ENCODE results near the gene TBCE. TPM values are rescaled to one million over a fixed set of nuclear protein-coding genes. Genes with fewer than 3 reads are reported as not detected.

The TBCE gene
- total and polyA plus RNA-seq, 9 of the 15 experiments (the other 6 are each of a cell fraction or from before 2014, with no cell fraction given): 52.6 to 92.1 (median 82.1) TPM

- Histone ChIP-seq H3K9me3 (replicated peaks; ENCODE audit: control insufficient read depth, insufficient read depth, low read depth, low read length) (no peaks in the 10 kb centered on the region), H3K79me2 (ENCODE audit: control insufficient read depth, insufficient read depth, low read length) (peaks cover 86% of the 10 kb centered on the region), H4K20me1 (replicated peaks; ENCODE audit: control insufficient read depth, insufficient read depth, low read length) (no peaks in the 10 kb centered on the region), H3K9me1 (ENCODE audit: control insufficient read depth, insufficient read depth, low read length) (no peaks in the 10 kb centered on the region), H3K4me3 (peak overlapping the region; percentile 82), H3K27ac (ENCODE audit: extremely low read depth, low read depth, low read length) (peak overlapping the region; percentile 97), H3K27me3 (ENCODE audit: control insufficient read depth in 2 of 2, insufficient read depth in 2 of 2, low read length in 2 of 2) (no peaks in the 10 kb centered on the region), H3K4me1 (replicated peaks in 1 of 2; ENCODE audit: control insufficient read depth in 2 of 2, insufficient read depth in 2 of 2, low read length in 2 of 2) (peaks cover 11 to 13% of the 10 kb centered on the region in 2 experiments; a peak in 3 of 5 replicates), H2AFZ (ENCODE audit: low read depth, low read length) (0 out of 2 replicates have a peak overlapping the region, but pooled peaks have one; percentile 5), H3K4me2 (ENCODE audit: insufficient read depth, low read length) (peak overlapping the region; percentile 98), H3K36me3 (ENCODE audit: control insufficient read depth, insufficient read depth, low read length) (peaks cover 34% of the 10 kb centered on the region), H3K9ac (ENCODE audit: insufficient read depth in 1 of 2, low read depth in 2 of 2, low read length in 2 of 2) (peak overlapping the region in 1 of 2 experiments; percentile 92; a peak in 3 of 4 replicates)
- POLR2A ChIA-PET: interaction anchor here (0.6 to 1.7 kb wide), 4 partner anchors 9 to 83 kb away, joined by 3 to 4 read pairs (median 4); no protein-coding TSS in a partner anchor
- FAIRE-seq: no peak
- ATAC-seq: no peak
- CTCF ChIA-PET (ENCODE audit: low intra/inter-chr PET ratio): no interaction called here
- 3% methylated on average over 3 of the region's 3 CpGs for WGBS (ENCODE audit: insufficient coverage, low coverage, missing lambda C conversion rate)
- BruUV-seq (replicated peaks): no TSS peak
- intact Hi-C loops (cut with micrococcal nuclease): no loop called here
- no peak for DNase-seq (ENCODE audit: extremely low read depth in 1 of 4, low spot score in 3 of 4)
- in situ Hi-C loops (cut with MboI): no loop called here
- TF ChIP-seq GABPB2 (CRISPR knock-in tag; conservative IDR thresholded peaks at IDR 0.05) (no peak), ZBTB33 (CRISPR knock-in tag; IDR thresholded peaks at IDR 0.05) (no peak), ZNF318 (IDR thresholded peaks at IDR 0.05; ENCODE audit: borderline replicate concordance in 1 of 2, low read depth in 1 of 2) (no peak), TCF3 (CRISPR knock-in tag; IDR thresholded peaks at IDR 0.05) (no peak), HDAC6 (IDR thresholded peaks at IDR 0.05; ENCODE audit: low read depth, low read length) (no peak), RBM22 (IDR thresholded peaks at IDR 0.05; ENCODE audit: low read depth, low read length, poor library complexity, severe bottlenecking) (no peak), CEBPB (tag; IDR thresholded peaks at IDR 0.05) (peak; percentile 61; the same call in 1 of the 2 replicates)
Observed at GRCh38 chr1:235331401-235331800, 35.8 kb upstream of the TBCE start.
